Activated CD4-positive, alpha-beta T cell treated with anti-CD3 and anti-CD28 coated beads for 4 hours (primary cell): Measurements from ENCODE around the gene ADIRF.
"Not testable (repeated sequence)": the region's sequence is repeated elsewhere in the genome, so short reads cannot be mapped to it uniquely, and the experiment has no call there.

Experiments
- DNase-seq, 2 donors: peaks; one replicate each; pipeline ENCODE4 v3.0.0-alpha.2; 2020

ADIRF gene

DNA sequence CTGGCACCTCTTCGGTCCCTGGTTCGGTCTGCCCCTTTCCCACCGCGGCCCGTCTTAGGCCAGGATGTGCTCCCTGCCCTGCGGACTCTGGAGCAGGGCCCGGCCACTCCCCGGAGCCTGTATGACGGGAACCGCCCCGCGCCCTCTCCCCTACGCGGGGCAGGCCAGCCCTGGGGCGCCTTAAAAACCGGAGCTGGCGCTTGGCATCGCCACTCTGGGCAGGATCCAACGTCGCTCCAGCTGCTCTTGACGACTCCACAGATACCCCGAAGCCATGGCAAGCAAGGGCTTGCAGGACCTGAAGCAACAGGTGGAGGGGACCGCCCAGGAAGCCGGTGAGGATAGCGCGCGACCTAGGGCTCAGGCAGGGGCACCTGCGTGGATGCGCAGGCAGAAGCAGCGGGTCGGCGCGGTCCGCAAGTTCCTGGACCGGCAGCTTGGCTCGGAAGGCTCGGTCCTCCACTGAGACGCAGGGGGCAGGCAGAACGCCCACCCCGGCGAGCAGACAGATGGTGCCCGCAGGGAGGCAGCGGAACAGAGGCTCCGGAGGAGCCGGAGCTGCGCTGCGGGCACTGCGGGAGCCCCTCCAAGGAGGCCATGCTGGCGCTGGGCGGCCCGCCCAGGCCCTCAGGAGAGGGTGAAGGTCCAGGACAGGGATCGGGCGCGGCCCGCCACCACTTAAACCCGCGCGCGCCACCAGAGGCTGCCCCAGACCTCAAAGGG is at the start of gene ADIRF:
TSS of gene ADIRF (plus strand) at position 212 of the 723 bp plus-strand sequence. CDS start at position 275, 63 bp downstream.
- DNase-seq, result no peak

DNA sequence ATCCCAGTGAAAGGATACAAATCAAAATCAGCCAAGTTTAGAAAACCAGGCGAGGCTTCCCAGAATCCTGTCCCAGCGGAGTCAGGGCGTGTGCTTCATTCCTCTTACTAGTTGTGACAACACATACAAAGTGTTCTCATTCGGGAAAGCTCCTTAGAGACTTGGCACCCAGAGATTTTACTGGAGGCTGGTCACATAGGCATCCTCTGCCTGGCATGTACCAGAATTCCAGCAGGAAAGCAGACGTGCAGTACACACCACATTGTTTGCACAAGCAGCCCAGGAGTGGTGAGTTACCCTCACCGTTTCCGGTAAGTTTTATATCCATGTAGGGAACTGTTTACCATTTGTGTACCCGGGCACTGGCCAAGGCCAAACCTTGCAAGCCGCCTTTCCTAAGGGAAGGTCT is 45.7 kb upstream of the ADIRF start:
- no peak for DNase-seq

DNA sequence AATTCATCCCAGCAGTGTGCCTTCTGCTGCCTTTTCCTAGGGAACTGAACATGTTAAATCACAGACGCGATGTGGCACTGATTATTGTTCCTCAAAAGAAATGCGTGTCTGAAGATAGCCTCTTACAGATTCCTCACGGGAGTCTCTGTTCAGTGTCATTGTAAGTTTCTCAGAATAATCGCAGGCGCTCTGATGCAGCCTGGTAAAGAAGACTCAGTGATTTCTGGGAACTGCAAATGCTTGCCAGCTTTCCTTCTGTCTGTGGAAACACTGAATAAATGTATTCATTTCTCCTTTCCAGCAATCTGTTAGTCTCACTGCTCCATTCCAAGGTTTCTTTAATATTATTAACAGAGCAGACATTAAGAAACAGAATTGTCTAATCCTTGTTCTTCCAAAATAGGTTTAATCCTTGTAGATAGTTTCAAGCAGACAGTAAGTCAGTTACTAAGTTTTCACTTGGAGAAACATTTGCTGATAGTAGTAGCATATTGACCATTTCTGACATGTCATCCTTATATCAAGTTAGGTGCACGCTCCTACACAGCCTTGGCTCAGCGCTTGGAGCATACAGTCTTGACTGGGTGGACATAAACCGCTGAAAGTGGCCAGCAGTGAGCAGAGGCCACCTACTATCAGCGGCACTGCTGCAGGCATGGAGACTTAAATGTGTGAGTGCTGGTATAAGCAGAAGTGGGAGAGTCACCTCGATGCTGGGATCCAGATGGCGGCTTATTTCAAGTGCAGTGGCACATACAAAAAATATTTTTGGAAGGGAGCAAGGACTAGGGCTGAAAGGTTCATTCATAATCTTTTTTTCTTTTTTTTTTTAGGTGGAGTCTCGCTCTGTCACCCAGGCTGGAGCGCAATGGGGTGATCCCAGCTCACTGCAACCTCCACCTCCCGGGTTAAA is 38.6 kb upstream of the ADIRF start:
- no peak for DNase-seq

GRCh38 chr10:86931872-86932271 is 36.4 kb upstream of the ADIRF start:
- DNase-seq, result no peak

GRCh38 chr10:86932674-86933073 is 35.6 kb upstream of the ADIRF start:
- no peak for DNase-seq

- not testable (repeated sequence) for DNase-seq
Measured at GRCh38 chr10:86934162-86934711, 34.0 kb upstream of the ADIRF start.

DNA sequence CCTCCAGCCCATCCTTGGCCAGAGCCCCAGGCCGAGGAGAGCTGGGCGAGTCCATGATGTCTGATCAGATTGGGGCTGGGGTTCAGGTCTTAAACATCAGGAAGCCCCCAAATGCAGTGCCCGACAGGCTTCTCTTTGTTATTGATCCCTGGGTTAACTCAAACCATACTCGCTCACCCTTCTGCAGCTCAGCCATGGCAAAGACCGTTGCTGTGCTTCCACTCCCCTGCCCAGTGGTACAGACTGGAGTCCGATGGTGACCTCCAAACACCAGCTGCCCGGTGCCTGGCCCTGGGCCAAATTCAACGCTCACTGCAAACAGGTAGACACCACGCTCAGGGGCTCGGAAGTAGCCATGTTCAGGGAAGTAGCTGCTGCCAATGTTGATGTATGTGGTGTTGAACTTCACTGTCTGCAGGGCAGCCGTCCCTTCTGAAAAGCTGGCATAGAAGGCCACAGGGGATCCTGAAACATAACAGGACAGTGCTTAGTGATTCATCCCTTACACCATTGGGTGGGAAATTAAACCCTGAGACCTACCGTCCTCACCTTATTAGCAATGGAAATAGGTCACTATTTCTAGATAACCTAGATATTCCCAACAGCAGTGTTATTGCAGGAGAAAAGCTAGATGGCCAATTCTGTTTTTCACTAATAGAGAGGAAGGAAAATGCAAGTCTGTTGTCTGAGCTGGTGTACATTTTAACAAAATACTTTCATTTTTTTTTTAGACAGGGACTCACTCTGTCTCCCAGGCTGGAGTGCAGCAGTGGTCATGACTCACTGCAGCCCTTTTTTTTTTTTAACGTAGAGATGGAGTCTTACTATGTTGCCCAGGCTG is 31.4 kb upstream of the ADIRF start:
- DNase-seq, result no peak

GRCh38 chr10:86937502-86938154 is 30.7 kb upstream of the ADIRF start:
- no peak for DNase-seq

- no peak for DNase-seq
Measured at GRCh38 chr10:86938260-86938659, 30.0 kb upstream of the ADIRF start.

DNA sequence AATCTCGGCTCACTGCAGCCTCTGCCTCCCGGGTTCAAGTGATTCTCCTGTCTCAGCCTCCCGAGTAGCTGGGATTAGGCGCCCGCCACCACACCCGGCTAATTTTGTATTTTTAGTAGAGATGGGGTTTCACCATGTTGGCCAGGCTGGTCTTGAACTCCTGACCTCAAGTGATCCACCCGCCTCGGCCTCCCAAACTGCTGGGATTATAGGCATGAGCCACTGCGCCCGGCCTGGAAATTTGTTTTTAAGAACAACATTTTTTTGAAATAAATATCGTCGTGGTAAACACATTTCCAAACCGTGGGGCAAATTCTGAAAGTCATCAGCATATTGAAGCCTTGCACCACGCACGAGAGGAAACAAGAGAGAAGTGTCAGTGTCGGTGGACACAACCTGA is 28.2 kb upstream of the ADIRF start:
- not testable (repeated sequence) for DNase-seq

DNA sequence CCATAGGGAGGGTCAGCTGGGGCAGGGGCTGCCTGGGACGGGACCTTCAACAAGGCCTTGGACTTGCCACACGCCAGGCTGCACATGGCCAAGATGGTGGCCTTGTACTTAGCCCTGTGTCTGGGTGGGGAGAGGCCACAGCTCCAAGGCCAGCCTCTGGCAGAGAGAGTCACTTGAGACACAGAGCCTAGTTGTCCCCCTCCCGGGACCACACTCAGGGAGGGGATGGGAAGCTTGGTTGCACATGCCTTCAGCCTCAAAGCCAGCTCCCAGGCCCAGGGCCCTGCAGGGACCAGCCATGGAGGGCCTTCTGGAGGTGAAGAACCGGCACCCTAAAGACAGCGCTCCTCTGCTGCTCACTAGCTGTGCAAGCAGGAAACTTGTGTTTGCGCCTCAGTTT is 27.6 kb upstream of the ADIRF start:
- no peak for DNase-seq

DNA sequence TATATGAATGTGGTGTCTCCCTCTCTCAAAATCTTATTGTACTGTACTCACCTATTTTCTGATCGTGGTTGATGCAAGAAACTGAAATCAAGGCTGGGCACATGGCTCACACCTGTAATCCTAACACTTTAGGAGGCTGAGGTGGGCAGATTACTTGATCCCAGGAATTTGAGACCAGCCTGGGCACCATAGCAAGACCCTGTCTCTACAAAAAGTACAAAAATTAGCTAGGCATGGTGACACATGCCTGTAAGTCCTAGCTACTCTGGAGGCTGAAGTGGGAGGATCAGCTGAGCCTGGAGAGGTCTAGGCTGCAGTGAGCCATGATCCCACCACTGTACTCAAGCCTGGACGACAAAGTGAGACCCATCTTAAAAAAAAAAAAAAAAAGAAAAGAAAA is 26.9 kb upstream of the ADIRF start:
- no peak for DNase-seq

- DNase-seq, result no peak
Measured at GRCh38 chr10:86941991-86942421, 26.3 kb upstream of the ADIRF start.

DNA sequence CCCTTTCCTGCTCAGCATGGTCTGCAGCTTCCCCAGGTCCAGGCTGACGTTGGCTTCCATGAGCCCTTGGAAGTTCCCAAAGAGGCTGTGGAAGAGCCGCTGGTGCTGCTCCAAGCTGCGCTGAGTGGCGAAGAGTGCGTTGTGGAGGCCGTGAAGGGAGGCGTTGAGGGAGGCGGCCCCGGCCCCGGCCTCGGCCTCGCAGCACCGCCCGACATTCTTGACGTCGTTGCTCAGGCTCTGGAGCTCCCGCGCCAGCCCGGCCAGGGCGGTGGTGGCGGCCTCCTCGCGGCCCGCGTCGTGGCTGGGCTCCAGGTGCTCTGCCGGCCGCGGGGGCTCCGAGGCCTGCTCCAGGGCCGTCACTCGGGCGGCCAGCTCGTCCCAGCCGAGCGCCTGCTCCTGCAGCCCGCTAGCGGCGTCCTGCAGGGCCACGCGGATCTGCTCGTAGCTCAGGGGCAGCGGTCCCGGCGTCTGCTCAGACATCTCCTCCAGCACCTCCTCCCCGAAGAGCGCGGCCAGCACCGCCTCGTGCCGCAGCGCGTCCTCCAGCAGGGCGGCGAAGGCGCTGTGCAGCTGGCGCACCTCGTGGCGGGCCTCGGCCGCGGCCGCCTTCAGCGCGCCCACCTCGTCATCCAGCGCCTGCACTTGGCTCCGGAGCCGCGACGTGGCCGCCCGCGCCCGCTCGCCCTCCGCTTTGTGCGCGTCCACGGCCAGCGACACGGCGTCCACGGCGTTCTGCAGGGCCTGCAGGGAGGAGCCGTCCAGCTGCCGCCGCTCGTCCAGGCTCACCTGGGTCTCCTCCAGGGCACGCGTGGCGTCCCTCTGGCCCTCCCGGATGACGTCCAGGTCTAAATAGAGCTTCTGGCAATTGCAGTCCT is 25.6 kb upstream of the ADIRF start:
- no peak for DNase-seq

DNA sequence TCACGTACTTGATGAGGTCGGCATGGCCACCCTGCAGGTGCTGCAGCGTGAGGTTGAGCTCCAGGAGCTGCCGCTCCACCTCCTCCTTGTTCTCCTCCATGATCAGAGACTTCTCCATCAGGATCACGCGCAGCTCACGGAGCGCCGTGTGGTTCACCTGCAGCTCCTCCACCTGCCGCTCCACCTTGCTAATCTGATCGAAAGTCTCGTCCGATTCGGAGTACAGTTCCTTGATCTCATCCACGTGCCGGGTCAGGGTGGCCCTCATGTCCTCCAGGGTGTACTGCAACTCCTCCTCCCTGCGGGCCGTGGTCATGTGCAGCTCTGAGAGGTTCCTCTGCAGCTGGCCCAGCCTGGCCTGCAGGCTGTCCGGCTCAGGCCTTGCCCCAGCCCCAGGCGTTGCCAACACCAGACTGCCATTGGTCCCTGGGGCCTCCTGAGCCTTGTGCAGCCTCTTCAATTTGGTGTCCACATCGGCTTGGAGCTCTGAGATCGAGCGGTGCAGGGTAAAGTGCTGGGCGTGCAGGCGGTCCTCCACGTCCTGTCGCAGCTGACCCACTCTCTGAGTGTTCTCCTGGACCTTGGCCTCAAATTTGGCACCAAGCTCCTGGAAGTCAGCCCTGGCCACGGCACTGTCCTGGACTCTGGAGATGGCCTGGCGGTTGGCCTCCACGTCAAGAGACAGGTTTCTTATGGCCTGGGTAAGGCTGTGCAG is 24.8 kb upstream of the ADIRF start:
- no peak for DNase-seq

DNA sequence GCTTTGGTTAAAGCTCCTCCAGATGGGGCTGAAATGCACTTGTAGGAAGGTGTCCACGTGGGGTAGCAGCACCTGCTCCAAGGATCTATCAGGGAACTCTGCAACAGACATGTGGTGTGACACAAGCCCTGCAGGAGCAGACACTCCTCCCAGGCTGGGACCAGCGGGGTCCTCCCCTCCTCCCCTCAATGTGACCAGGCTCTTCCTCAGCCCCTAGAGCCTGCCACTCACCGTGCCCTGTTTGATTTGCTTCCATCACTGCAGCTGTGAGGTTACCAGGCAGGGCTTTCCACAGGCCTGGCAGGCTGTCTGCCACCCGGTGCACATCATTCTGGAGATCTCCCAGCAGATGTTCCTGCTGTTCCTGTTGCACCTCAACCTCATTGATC is 24.3 kb upstream of the ADIRF start:
- no peak for DNase-seq

DNA sequence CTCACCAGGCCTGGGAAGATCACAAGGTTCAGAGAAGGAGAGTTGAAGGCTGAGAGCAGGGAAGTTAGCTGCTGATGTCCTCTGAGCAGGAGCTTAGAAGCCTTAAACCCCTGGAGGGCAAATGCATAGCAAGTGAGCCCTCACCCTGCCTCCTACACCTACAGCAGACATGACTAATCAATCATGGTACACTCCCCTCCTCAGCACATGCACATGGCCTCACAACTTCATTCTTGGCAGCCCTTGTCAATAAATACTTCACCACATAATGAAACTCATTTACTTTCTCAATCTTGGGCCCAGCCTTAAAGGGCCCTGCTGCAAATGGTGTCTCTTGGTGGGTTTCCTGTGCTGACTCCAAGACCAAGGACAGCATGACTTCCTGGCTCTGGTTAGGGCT is 23.8 kb upstream of the ADIRF start:
- DNase-seq, result no peak

- no peak for DNase-seq
Measured at GRCh38 chr10:86944907-86945306, 23.4 kb upstream of the ADIRF start.

- DNase-seq, result no peak
Measured at GRCh38 chr10:86945361-86946212, 22.7 kb upstream of the ADIRF start.
